T47D (cell line): Measurements from ENCODE around the gene SLC35E3.
A peak's percentile ranks its signal among the peaks of the same experiment; 100 is the strongest.

ENCODE experiments used
- DNase-seq, 2 experiments: peaks; one replicate each; pipeline versions ENCODE4 v3.0.0 to v3.0.0-alpha.2; 2011 to 2012; ENCODE audit warnings: low read depth in 1 of 2, low spot score in 1 of 2
- JUND ChIP-seq: IDR thresholded peaks from 2 replicates; pipeline ENCODE4 v1.6.1; 2012; ENCODE audit warnings: low read depth
- in situ Hi-C: cut with HindIII; loops from 2 replicates; pipeline ENCODE4 v1.10.0; 2016; ENCODE audit warnings: low sequenced_read_pairs, low pct_unique_long_range_greater_than_20kb

SLC35E3 gene

DNA sequence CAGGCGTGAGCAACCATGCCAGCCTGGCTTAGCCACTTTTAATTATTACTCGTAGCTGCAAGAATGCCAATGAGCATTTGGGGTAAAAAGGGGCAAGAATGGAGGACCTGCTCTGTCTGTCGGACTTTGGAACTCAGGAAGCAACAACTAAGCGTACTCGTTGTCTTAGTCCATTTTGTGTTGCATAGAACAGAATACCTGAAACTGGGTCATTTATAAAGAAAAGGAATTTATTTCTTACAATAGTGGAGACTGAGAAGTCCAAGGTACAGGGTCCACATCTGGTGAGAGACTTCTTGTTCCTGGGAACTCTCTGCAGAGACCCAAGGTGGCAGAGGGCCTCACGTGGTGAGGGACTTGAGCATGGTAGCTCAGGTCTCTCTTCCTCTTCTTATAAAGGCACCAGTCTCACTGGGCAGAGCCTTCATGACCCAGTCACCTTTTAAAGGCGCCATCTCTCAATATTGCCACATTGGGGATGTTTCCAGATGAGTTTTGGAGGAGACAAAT, 29.2 kb downstream of the SLC35E3 start:
- no peak for TF ChIP-seq JUND
- in situ Hi-C loops = no loop called here
- no peak for DNase-seq

DNA sequence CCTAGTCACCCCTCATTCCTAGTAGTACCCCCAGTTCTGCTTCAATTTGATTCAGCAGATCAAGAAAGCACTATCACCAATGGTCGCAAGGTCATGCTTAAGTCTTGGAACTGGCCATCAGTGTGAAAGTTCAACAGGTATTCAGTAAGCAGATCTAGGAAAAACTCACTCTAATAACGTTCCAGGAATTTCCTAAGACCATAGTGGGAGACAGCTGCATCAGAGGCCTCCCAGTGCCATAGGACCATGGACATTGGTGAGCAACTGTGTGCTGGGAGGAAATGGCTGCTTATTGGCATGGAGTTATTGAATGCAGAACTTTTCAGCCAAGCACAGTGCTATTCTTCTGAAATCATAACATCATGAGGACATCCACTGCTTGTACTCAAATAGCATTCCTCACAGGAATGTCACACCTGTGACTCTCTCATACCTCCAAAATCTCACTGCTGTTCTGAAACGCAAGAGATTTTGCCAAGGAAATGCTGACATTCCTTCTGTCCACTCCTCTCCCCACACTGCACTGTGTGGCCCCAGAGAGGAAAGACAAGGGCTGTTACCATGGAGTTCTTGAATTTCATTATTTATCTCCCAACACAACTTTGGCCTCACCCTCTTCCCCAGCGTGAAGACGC, 31.1 kb downstream of the SLC35E3 start:
- TF ChIP-seq JUND = no peak
- in situ Hi-C loops = no loop called here
- no peak for DNase-seq

DNA sequence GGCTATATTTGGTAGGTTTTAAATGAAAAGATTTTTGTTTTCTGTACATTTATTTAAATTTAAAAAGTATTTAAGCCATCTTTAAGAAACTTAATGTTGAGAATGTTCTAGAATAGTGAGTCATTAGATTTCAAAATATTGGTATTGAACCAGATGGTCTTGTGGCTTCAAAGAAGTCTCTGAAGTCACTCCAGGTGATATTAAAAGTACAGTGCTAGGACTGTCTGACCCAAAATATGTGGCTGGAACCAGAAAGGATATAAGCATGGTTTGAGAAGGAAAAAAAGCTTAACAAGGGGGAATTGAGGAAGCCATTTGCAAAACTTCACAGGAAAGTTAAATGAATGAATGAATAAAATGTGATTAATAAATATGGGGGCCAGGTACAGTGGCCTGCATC, 33.3 kb downstream of the SLC35E3 start:
- TF ChIP-seq JUND = no peak
- in situ Hi-C loops = no loop called here
- no peak for DNase-seq

GRCh38 chr12:68780731-68781130, 34.8 kb downstream of the SLC35E3 start:
- in situ Hi-C loops = no loop called here
- no peak for TF ChIP-seq JUND
- no peak for DNase-seq

- TF ChIP-seq JUND = no peak
- in situ Hi-C loops = no loop called here
- no peak for DNase-seq
These were observed 35.8 kb downstream of the SLC35E3 start for GRCh38 chr12:68781728-68782127.

DNA sequence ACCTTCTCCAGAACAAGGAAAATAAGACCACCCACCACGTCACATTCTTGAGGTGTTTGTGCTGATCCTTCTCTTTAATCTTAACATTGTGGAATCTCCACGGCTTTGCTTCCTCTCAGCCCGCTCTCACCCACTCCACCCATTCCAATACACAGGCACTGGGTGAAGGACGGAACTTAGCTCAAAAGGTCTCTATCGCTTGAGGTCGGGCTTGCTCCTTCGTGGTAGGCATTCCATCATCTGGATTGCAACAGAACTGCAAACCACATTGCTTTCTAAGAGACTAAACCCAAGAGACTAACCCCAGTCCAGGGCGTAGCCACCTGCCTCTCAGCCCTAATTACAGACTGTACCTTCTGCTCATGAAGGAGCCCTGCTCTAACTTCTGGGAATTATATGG, 38.0 kb downstream of the SLC35E3 start:
- no peak for DNase-seq
- TF ChIP-seq JUND = no peak
- in situ Hi-C loops = no loop called here

GRCh38 chr12:68785358-68785757, 39.4 kb downstream of the SLC35E3 start:
- DNase-seq = no peak
- TF ChIP-seq JUND = no peak
- in situ Hi-C loops = no loop called here

- TF ChIP-seq JUND = no peak
- in situ Hi-C loops = no loop called here
- DNase-seq = no peak
These were observed 39.8 kb downstream of the SLC35E3 start for GRCh38 chr12:68785823-68786222.

DNA sequence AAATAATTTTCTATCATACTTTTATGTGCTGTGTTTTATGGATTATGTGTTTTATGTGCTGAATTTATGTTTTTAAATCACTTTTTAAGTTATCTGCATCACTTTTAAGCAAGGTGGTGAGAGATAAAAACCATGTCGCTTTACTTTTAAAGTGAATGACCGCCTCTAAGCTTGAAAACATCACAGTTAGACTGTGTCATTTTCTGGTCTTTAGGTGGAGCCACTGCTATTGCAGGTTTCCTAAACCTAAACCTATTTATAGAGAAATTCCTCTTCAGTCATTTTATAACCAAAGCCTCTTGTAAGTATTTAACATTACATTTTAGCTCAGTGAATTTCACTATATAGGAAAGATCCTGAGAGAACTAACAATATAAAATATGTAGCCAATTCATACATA, 41.0 kb downstream of the SLC35E3 start:
- DNase-seq = peak; percentile 50 to 70
- TF ChIP-seq JUND = no peak
- in situ Hi-C loops = no loop called here

DNA sequence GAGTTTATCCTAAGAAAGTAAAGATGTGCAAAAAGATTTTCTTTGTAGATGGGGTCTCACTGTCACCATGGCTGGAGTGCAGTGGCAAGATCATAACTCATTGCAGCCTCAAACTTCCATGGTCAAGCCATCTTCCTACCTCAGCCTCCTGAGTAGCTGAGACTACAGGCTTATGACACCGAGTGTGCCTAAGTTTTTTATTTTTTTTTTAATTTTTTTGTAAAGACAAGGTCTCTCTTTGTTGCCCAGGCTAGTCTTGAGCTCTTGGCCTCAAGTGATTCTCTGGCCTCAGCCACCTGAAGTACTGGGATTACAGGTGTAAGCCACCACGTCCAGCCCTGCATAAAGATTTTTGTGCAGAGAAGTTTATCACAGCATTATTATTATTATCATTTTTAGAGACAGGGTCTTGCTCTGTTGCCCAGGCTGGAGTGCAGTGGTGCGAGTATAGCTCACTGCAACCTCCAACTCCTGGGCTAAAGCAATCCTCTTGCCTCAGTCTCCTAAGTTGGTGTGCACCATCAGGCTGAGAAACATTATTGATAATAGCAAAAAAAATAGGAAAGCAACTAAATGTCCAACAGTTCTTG, 42.7 kb downstream of the SLC35E3 start:
- DNase-seq = no peak
- in situ Hi-C loops = no loop called here

DNA sequence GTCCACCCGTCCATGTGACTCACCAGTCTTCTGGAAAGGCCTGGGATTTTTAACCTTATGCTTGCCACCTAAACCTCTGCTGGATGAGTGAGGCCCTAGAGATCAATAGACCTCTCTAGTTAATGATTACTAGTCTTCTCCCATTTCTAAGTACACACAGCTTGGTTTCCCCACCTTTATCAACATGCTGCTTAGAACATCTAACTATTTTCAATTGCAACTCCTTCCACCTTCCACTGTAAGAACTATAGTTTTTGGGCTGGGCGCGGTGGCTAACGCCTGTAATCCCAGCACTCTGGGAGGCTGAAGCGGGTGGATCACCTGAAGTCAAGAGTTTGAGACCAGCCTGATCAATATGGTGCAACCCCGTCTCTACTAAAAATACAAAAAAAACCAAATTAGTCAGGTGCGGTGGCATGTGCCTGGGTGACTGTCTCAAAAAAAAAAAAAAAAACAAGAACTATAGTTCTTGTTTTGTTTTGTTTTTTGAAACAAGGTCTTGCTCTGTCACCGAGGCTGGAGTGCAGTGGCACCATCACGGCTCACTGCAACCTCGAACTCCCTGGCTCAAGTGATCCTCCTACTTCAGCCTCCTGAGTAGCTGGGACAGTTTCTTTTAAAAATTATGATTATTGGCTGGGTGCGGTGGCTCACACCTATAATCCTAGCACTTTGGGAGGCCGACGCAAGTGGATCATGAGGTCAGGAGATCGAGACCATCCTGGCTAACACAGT, 43.3 kb downstream of the SLC35E3 start:
- TF ChIP-seq JUND = no peak
- DNase-seq = no peak
- in situ Hi-C loops = no loop called here

More for the DNA sequence above, 42.7 kb downstream of the SLC35E3 start:
- TF ChIP-seq JUND = no peak

- in situ Hi-C loops = no loop called here
- no peak for TF ChIP-seq JUND
These were observed 44.3 kb downstream of the SLC35E3 start for GRCh38 chr12:68790081-68790951.

More at GRCh38 chr12:68790081-68790951, 44.3 kb downstream of the SLC35E3 start:
- no peak for DNase-seq
